DMS53 (cell line): ENCODE measurements around the gene STK35.

ENCODE experiments used
- DNase-seq: peaks from one replicate; lab custom pipeline; 2025; lab: John Stamatoyannopoulos, UW

Gene STK35

DNA sequence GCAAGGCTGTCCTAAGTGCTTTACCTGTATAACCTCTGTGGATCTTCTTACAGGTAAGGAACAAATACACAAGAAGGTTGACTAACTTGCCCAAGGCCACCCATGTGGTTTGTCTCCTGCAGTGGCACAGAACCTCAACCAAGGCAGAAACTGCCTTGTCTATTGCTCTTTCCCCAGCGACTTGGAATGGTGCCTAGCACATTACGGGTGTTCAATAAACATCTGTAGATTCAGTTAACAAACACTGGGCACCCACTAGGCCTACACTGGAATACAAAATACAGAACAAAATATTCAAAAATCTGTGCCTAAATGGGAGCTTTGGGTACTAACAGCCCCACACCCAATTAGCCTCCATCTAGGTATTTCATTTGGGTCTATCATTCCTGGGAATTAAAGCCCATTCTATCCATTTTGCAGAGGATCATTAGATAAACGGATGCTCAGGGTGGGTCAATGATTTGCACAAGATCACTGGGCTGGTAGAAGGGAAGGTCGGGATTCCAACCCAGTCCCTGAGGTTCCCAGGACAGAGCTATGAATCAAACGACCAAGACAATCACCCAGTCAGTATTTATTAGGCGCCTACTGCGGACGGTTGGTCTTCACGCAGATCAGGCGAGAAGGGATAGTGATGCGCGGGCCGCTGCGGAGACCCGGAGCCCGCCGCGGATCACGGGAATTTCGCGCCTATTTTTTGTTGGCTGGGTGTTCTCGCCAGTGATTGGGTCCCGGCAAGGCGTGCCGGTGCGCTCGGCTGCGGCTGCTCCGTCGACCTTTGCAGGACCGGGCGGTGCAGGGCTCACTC, at the start of gene STK35:
Gene STK35 (plus strand): TSS at position 771 of the 808 bp plus-strand sequence. CDS start 55 bp downstream, outside the sequence.
- peak; percentile 27 for DNase-seq

GRCh38 chr20:2051946-2052345, 49.7 kb upstream of the STK35 start:
- DNase-seq = no peak

DNA sequence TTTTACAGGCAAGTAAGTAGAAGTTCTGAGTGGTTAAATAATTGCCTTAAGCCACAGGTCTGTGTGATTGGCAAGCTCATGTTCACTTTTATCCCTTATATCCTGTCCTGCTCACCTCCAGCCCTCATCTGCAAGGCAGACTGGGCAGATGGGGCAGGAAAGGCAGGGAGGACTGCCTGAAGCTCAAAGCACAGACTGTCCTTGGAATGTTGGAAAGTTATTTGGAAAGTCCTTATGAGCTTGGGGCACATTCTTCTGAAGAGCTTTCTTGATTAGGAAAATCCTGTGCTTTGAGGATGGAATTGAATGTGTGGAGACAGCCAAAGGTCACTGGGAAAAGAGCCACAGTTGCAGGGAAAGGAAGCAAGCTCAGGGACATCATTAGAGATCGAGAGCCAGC, 48.9 kb upstream of the STK35 start:
- no peak for DNase-seq

DNA sequence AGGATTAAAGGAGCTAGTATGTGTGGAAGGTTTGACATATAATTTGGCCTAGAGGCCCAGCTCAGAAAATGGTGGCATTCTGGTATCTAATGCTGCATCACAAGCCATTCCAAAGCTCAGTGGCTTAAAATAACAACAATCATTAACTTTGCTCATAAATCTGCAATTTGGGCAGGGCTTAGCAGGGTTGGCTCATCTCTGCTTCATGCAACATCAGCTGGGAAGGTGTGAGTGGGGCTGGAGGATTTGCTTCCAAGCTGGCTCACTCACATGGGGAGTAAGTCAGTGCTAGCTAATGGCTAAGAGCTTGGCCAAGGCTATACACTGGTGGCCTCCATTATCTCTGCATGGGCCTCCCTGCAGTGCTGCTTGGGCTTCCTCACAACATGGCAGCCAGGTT, 48.0 kb upstream of the STK35 start:
- no peak for DNase-seq

GRCh38 chr20:2054911-2055310, 46.7 kb upstream of the STK35 start:
- DNase-seq = no peak

DNA sequence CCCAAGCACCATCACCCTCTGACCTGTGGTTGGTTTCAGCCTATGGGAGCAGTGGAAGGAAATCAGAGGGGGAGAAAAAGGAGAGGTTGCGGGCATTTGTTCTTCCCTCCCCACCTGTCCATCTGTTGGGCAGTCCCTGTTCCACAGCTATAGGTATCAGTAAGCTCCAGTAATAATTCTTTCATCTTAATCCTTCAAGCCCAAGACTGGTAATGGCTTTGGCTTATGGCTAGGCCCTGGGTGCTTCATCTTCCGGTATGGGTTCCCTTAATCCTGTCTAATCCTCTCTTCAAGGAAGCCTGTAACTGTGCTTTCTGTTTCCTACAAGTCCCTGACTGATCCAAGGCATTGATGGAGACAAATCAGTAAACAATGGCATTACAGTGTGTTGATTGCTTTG, 42.2 kb upstream of the STK35 start:
- no peak for DNase-seq

DNA sequence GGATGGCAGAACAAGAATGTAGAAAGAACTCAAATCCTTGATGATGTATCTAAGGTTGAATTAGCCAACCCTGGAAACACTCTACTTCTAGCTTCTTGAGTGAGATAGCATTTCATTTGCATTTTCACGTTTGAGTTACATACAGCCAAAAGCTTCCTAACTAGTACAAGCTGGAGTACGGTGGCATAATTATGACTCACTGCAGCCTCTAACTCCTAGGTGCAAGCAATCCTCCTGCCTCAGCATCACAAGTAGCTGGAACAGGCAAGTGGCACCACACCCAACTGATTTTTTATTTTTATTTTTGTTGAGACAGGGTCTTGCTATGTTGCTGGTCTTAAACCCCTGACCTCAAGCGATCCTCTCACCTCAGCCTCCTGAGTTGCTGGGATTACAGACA, 36.5 kb upstream of the STK35 start:
- no peak for DNase-seq

DNA sequence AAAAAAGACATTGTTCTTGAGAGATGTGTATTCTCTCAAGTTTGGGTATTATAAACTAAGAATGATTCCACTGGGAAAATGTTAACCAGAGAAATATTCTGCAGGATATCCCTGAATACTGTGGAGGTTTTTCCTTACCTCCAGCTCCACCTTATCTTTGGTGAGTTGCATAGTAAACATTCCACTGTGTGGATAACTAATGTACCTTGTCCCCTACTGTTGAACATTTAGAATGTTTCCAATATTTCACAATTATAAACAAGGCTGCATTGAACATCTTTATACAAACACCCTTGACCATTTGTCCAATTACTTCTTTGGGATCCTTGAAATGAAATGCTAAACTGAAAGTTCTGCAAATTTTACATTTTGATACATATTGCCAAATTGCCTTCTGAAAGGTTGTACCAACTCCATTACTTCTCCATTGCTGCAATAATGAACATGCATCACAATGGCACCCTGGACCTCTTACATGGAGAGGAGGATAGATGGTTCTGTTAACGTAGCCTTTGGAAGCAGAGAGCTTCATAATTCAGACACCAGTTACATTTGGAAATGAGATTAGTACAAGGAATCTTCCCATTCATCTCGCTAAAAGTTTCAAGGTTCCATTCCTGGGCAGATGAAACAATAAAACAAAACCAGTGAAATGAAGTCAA, 35.0 kb upstream of the STK35 start:
- DNase-seq = no peak

DNA sequence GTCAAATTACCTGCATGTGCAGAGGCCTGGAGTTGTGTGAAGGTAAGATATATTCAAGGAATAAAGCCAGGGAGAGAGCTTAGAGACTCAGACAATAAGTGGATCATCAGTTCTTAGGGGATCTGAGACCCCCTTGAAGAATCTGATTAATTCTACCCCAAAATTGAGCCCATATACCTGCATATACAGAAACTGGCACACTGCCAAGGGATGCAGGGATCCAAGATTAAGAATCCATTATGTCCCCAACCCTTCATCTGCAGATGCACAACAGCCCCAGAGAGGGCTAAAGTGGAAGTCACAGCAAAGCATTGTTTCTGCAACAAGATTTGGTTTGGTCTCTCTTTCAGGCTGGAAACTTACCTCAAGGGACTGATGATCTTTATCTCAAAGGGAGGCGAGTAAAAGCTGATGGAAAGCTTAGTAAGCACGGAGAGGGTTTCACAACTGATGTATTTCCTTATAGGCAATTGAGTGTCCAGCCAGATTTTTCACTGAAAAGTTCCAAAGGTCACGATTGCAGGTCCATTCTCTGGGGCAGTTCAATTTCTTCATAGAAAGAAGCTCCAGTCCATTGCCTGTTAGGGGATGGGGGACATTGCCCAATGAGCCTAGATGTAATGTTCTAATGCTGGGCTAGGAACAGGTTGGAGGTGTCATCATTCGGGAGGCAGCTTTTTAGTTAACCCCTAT, 20.9 kb upstream of the STK35 start:
- DNase-seq = no peak

DNA sequence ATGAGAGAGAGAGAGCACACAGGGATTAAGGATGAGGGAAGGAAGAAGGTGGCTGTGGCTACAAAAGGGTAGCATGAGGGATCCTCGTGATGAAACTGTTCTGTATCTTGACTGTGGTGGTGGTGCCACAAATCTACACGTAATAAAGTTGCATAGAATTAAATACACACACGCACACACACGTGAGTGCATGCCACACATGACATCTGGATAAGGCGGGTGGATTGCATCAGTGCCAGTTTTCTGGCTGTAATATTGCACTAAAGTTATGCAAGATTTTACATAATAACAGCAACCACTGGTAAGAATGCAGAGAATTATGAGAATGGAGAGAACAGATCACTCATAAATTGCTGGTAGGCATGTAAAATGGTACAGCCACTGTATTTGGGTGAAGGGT, 16.9 kb upstream of the STK35 start:
- no peak for DNase-seq

- DNase-seq = peak; percentile 19
Observed at GRCh38 chr20:2086177-2086979, 15.2 kb upstream of the STK35 start.

DNA sequence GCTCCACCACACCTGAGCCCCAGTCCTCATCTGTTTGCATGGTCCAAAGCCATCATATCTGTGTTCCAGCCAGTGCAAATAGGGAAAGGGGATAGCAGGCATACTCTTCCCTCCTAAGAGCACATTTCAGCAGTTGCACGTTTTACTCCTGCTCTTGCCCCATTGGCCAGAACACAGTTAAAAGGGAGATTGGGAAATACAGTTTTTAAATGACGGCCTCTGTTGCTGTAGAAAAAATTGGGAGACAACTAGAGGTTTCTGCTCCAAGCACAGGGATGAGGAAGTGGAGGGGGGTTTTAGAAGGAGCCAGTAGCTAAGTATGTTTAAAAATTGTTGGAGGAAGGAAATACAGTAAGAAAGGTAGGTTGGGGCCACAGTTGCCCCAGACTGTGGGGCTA, 14.6 kb upstream of the STK35 start:
- DNase-seq = no peak

DNA sequence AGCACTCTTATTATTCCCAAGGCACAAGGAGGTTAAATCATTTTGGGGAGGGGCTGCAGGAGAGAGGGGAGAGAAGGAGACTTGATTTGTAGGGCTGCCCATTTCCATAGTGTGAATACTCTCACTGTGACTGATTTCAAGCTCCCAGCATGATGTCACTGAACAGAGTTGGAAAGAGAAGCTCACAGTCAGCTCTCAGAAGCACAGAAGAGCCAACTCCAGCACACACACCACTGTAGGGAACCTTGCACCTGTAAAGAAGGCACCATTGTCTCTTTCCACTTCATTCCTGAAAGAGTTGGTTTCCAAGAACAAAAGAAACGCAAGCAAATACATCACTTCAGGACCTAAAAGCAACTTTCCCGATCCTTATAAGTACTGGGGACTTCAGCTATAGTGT, 12.7 kb upstream of the STK35 start:
- no peak for DNase-seq

DNA sequence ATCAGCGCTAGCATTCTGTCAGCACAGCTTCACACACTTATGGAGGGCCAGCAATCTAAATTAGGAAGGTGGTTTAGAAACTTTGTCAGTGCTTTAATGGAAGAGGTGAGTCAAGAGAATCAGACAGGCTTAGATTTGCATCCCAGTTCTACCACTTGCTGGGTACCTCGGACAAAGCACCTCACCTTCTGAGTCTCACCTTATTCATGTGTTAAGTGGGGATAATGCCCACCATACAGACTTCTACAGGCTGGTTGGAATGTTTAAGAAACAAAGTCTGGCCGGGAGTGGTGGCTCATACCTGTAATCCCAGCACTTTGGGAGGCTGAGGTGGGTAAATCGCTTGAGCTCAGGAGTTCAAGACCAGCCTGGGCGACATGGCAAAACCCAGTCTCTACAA, 12.2 kb upstream of the STK35 start:
- DNase-seq = no peak

GRCh38 chr20:2093159-2093781, 8.4 kb upstream of the STK35 start:
- peak; percentile 51 for DNase-seq

GRCh38 chr20:2093883-2094282, 7.7 kb upstream of the STK35 start:
- DNase-seq = peak; percentile 16

- DNase-seq = peak; percentile 96
Observed at GRCh38 chr20:2101865-2102584, 398 bp downstream of the STK35 start.

- peak; percentile 95 for DNase-seq
Observed at GRCh38 chr20:2102585-2103460, 1.2 kb downstream of the STK35 start.

DNA sequence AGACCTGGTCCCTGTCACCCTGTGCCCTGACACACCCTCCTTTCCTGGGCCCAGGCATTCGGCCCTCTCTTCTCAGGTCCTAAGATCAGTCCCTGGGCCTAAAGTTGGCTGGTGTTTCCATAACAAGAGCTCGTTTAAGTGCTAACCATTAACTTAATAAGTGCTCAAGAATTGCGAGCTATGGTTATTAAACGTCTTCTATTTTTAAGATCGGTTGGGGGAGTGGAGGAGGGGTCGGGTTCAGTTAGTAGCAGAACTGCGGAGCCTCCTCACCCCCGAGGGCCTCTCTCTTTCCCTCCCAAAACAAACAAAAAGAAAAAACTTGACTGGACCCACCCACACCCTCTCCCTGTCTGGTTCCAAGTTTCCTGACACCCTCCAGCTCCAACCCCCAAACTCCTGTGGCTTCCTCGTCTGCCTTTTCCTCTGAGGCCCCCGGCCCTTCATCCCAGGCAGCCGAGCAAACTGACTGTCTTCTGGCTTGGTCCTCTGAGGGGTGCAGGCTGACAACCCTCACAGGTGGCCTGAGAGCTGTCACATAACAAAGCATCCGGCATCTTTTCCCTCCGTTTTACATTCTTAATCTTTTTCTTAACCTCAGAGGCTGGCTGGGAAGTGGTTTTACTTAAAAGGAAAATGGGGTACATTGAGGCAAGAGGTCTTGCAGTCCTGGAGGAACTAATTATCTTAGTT, 2.0 kb downstream of the STK35 start:
- DNase-seq = peak; percentile 27
